KG1 (cell line): ENCODE results near the gene AHNAK.
"Not testable (repeated sequence)": the region's sequence is repeated elsewhere in the genome, so short reads cannot be mapped to it uniquely, and the experiment has no call there.

Source experiments
- DNase-seq: peaks from one replicate; lab custom pipeline; 2025; lab: John Stamatoyannopoulos, UW

AHNAK gene

DNA sequence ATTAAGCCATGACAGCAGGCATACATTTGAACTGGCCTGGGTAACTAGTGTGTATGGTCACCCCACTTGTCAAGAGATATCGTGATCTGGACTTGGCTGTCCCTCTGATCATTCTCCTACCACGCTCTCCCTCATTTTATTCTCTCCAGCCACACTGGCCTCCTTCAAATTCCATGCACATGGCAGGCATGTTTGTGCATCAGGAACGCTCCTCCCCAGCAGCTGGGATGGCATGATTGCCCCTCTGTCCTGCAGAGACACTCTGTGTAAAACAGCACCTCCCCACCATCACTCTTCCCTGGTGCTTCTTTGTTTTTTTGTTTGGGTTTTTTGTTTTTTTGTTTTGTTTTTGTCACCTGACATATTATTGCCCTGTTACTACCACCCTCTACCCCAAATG lies 159.2 kb downstream of the AHNAK start:
- DNase-seq = no peak

DNA sequence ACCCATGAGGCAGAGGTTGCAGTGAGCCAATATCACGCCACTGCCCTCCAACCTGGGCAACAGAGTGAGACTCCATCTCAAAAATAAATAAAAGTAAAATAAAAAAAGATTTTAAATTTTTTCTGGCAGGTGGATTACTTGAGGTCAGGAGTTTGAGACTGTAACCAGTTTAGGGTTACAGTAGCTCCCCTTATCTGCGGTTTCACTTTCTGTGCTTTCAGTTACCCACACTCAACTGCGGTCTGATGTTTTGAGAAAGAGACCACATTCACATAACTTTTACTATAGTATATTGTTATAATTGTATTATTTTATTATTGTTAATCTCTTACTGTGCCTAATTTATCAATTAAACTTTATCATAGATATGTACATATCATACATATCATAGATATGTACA lies 160.5 kb downstream of the AHNAK start:
- not testable (repeated sequence) for DNase-seq

DNA sequence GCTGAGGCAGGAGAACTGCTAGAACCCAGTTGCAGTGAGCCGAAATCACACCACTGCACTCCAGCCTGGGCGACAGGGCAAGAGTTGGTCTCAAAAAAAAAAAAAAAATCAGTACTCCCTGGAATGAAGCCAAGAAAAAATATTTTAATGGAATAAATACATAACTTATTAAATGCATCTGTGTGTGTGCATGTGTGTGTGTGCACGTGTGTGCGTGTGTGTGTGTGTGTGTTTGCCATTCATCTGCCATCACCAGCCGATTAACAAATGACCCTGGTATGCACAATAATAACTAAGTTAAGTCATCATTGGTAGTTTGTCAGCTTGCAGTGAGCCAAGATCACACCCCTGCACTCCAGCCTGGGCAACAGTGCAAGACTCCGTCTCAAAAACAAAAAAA lies 162.8 kb downstream of the AHNAK start:
- no peak for DNase-seq
